Mucosa of descending colon (tissue), 3 donors: ENCODE measurements around the gene ABLIM3. TPM values are rescaled to one million over a fixed set of nuclear protein-coding genes. Genes with fewer than 3 reads are reported as not detected.

ENCODE experiments used
- ATAC-seq: fragments of 200-7000 bp; cut with Tn5 transposase; one replicate; pipeline ENCODE4 v1.9.1; 2020; ENCODE audit warnings: mild to moderate bottlenecking, moderate library complexity
- DNase-seq, 3 donors: peaks; one replicate each; pipeline ENCODE4 v3.0.0-alpha.2; 2020
- H3K36me3 ChIP-seq: fragments of 200-600 bp; one replicate; pipeline ENCODE4 v1.8.0; 2021; ENCODE audit warnings: low read depth, mild to moderate bottlenecking
- H3K4me1 ChIP-seq: fragments of 200-600 bp; one replicate; pipeline ENCODE4 v1.8.0; 2021; ENCODE audit warnings: low read depth, mild to moderate bottlenecking
- H3K4me3 ChIP-seq: fragments of 200-600 bp; one replicate; pipeline ENCODE4 v1.8.0; 2021; ENCODE audit warnings: mild to moderate bottlenecking
- H3K9me3 ChIP-seq: fragments of 200-600 bp; one replicate; pipeline ENCODE4 v1.8.0; 2021; ENCODE audit warnings: mild to moderate bottlenecking
- intact Hi-C, 2 donors: fragments of 100-400 bp; cut with DNase I in 1 of 2; cut with micrococcal nuclease in 1 of 2; formaldehyde crosslinking; loops; one replicate each; pipeline versions ENCODE4 v1.11.0 to v1.11.1; 2022; cut with DNase I, micrococcal nuclease
- total RNA-seq, 3 donors: library from RNA; stranded (reverse); fragmentation: NEBNext Ultra II Directional in 2 of 3; extraction: Animal tissue kit (Norgen Biotek cat#: 25700) in 2 of 3; gene quantifications; one replicate each; pipeline versions ENCODE4 v1.2.1 to v1.2.4, GENCODE V29; 2021 to 2023
- TF ChIP-seq, protein P1 (sequence below): fragments of 200-600 bp; IDR thresholded peaks from one replicate; pipeline ENCODE4 v1.8.0; 2022; ENCODE audit warnings: antibody characterized with exemption, mild to moderate bottlenecking
- donor health status: DM: no; HTN: no; CAD: no; lungs with moderate emphysema.
- donor health status: DM: no; HTN: no; CAD: no.
- donor health status: DM: no; HTN: yes; CAD: no.

ABLIM3 gene
- total RNA-seq, 3 donors from 2014 or later: 4.1 to 12.4 (median 7.4) TPM

DNA sequence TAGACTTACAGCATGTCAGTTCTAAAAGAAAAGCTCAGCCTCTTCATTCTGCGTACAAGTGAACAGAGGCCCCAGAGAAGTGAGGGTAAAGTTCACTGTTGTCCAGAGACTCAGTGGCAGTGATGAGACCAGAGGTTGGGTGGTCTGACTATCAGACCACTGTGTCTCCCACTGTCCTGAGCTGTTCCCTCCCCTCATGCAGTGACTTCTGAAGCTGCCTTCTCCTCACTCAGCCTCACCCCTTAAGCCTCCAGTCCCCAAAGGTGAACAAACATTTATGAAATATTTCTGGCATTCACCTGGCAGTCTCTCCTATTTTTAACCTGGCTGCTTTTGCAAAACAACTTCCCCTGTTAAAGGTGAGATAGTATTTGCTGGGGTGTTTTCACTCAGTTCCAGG, 54.7 kb downstream of the ABLIM3 start:
- Histone ChIP-seq H3K36me3 (no peaks in the 10 kb centered on the region), H3K4me3 (no peak overlapping the region), H3K9me3 (no peaks in the 10 kb centered on the region), H3K4me1 (no peaks in the 10 kb centered on the region)
- DNase-seq (no peak), ATAC-seq (no peak)
- intact Hi-C loops: no loop called here
- TF ChIP-seq, protein P1, sequence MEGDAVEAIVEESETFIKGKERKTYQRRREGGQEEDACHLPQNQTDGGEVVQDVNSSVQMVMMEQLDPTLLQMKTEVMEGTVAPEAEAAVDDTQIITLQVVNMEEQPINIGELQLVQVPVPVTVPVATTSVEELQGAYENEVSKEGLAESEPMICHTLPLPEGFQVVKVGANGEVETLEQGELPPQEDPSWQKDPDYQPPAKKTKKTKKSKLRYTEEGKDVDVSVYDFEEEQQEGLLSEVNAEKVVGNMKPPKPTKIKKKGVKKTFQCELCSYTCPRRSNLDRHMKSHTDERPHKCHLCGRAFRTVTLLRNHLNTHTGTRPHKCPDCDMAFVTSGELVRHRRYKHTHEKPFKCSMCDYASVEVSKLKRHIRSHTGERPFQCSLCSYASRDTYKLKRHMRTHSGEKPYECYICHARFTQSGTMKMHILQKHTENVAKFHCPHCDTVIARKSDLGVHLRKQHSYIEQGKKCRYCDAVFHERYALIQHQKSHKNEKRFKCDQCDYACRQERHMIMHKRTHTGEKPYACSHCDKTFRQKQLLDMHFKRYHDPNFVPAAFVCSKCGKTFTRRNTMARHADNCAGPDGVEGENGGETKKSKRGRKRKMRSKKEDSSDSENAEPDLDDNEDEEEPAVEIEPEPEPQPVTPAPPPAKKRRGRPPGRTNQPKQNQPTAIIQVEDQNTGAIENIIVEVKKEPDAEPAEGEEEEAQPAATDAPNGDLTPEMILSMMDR: no peak

DNA sequence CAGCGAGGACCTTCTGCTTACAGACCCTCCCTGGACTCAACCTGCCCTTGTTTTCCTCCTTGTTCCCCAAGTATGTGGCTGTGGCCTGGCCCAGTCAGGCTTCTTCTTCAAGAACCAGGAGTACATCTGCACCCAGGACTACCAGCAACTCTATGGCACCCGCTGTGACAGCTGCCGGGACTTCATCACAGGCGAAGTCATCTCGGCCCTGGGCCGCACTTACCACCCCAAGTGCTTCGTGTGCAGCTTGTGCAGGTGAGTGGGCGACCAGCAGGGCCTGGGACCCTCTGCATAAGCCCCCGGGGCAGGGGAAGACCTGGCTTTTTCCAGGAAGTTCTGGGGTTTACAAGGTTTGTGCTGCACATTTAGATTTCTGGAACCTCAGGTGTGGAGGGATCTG, 56.9 kb downstream of the ABLIM3 start:
- DNase-seq (no peak), ATAC-seq (no peak)
- TF ChIP-seq, protein P1: no peak
- no peak overlapping the region for H3K4me3 ChIP-seq
- intact Hi-C loops: no loop called here
- no peaks in the 10 kb centered on the region for H3K9me3 ChIP-seq
- H3K4me1 ChIP-seq: no peaks in the 10 kb centered on the region
- no peaks in the 10 kb centered on the region for H3K36me3 ChIP-seq

DNA sequence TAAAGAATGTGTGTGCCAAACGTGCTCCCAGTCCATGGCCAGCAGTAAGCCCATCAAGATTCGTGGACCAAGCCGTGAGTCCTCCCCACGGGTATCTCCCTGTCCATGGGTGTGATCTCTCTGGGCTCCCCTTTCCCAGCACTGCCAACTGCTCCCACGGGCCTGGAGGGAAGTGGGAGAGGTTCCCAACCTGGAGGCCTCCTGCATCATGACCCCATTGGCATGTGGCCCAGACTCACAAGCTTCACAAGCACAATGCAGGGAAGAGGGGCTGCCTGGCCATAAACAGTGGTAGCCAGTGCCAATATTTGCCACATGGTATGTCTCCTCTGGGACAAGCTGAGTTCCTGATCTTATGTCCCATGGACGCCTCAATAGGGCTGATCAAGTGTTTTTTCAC, 59.1 kb downstream of the ABLIM3 start:
- Histone ChIP-seq H3K4me1 (no peaks in the 10 kb centered on the region), H3K36me3 (no peaks in the 10 kb centered on the region), H3K4me3 (no peak overlapping the region), H3K9me3 (no peaks in the 10 kb centered on the region)
- DNase-seq (no peak), ATAC-seq (no peak)
- TF ChIP-seq, protein P1: no peak
- intact Hi-C loops: no loop called here

DNA sequence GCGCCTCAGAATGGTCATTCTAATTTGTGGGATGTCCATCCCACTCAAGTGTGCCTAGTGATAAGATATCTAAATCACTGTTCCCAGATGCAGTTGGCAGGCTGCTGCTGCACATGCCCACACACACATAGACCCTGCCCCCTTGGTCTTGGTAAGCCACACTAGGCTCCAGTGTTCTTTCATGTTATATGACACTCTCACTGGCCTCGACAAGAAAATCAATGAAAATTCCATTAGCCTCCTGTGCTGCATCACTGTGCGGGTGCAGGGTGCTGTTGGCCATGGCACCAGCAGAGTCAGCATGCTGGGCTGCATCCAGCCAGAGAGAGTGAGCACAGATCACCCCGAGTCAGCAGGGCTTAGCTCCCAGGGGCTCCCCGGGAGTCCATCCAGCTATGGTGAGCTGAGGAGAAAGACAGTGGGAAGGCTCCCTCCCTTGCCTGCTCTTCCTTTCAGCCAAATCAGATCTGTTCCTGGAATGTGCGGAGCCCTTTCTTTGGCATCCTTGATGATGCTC, 59.9 kb downstream of the ABLIM3 start:
- intact Hi-C loops: no loop called here

DNA sequence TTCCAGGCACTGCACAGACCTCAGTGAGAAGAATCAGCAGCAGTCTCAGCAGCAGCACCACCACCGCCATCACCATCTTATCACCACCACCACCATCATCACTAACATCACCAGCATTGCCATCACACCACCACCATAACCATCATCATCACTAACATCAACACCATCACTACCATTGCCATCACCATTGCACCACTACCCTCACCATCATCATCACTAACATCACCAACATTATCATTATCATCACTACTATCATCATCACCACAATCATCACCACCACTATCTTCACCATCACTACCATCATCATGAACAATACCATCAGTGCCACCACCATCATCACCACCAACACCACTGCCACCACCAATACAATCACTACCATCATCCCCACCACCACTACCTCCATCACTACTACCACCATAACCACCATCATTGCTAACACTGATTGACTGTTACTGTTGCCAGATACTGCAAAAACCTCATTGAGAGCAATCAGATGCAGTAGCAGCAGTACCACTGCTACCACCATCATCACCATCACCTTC, 61.7 kb downstream of the ABLIM3 start:
- no peak overlapping the region for H3K4me3 ChIP-seq
- TF ChIP-seq, protein P1: no peak
- no peaks in the 10 kb centered on the region for H3K4me1 ChIP-seq
- H3K36me3 ChIP-seq: no peaks in the 10 kb centered on the region
- intact Hi-C loops: no loop called here
- H3K9me3 ChIP-seq: no peaks in the 10 kb centered on the region
- DNase-seq (no peak), ATAC-seq (no peak)

More for the DNA sequence above, 59.9 kb downstream of the ABLIM3 start:
- Histone ChIP-seq H3K36me3 (no peaks in the 10 kb centered on the region), H3K4me3 (no peak overlapping the region), H3K9me3 (no peaks in the 10 kb centered on the region), H3K4me1 (no peaks in the 10 kb centered on the region)
- DNase-seq: no peak
- TF ChIP-seq, protein P1: no peak
- ATAC-seq: no peak

GRCh38 chr5:149203921-149204441, 62.7 kb downstream of the ABLIM3 start:
- Histone ChIP-seq H3K4me3 (no peak overlapping the region), H3K36me3 (no peaks in the 10 kb centered on the region), H3K4me1 (no peaks in the 10 kb centered on the region), H3K9me3 (no peaks in the 10 kb centered on the region)
- TF ChIP-seq, protein P1: no peak
- no peak for ATAC-seq
- intact Hi-C loops: no loop called here
- no peak for DNase-seq
